Activated CD4-positive, alpha-beta T cell treated with anti-CD3 and anti-CD28 coated beads, Interleukin-2, Interleukin-6, amounts not matched to agents 100 ng/mL and 50 ng/mL, durations not matched to agents 16 hours and 8 hours (primary cell): ENCODE data around the gene LRP1-AS.

Experiments used
- DNase-seq: peaks from one replicate; pipeline ENCODE4 v3.0.0-alpha.2; 2020

The LRP1-AS gene

GRCh38 chr12:57116580-57117281, 30.7 kb downstream of the LRP1-AS start:
- no peak for DNase-seq

GRCh38 chr12:57112492-57113294, 34.7 kb downstream of the LRP1-AS start:
- no peak for DNase-seq

GRCh38 chr12:57111031-57111734, 36.2 kb downstream of the LRP1-AS start, which contains the start of gene STAT6:
STAT6 (minus strand) TSS chr12:57111362; CDS start chr12:57108278, 3,084 bp downstream.
- peak; percentile 92 for DNase-seq

- peak; percentile 87 for DNase-seq
These were observed 37.1 kb downstream of the LRP1-AS start for GRCh38 chr12:57110104-57111030.

- DNase-seq, result no peak
These were observed 38.0 kb downstream of the LRP1-AS start for GRCh38 chr12:57109207-57110103.

GRCh38 chr12:57107456-57108155, 39.8 kb downstream of the LRP1-AS start:
- DNase-seq, result no peak

GRCh38 chr12:57106021-57106708, 41.3 kb downstream of the LRP1-AS start:
- DNase-seq, result no peak

GRCh38 chr12:57105011-57105753, 42.2 kb downstream of the LRP1-AS start:
- no peak for DNase-seq

- DNase-seq, result no peak
These were observed 43.0 kb downstream of the LRP1-AS start for GRCh38 chr12:57104292-57104910.

- no peak for DNase-seq
These were observed 43.6 kb downstream of the LRP1-AS start for GRCh38 chr12:57103856-57104255.

GRCh38 chr12:57101892-57102695, 45.3 kb downstream of the LRP1-AS start:
- no peak for DNase-seq

GRCh38 chr12:57099766-57100165, 47.7 kb downstream of the LRP1-AS start:
- DNase-seq, result no peak

- DNase-seq, result no peak
These were observed 48.2 kb downstream of the LRP1-AS start for GRCh38 chr12:57099047-57099714.

- DNase-seq, result no peak
These were observed 48.9 kb downstream of the LRP1-AS start for GRCh38 chr12:57098546-57098945.

GRCh38 chr12:57097554-57097835, 49.9 kb downstream of the LRP1-AS start:
- no peak for DNase-seq

GRCh38 chr12:57096748-57097553, 50.5 kb downstream of the LRP1-AS start:
- no peak for DNase-seq

GRCh38 chr12:57096099-57096572, 51.3 kb downstream of the LRP1-AS start:
- no peak for DNase-seq
